ENCODE results near the gene BANF2.

Gene BANF2

GRCh38 chr20:17664025-17664633 is 35.6 kb upstream of the BANF2 start:
- peak; percentile 53 for DNase-seq (ENCODE audit: low read depth)

GRCh38 chr20:17665756-17666155 is 34.0 kb upstream of the BANF2 start:
- no peak for DNase-seq (ENCODE audit: low read depth)

GRCh38 chr20:17666481-17666880 is 33.3 kb upstream of the BANF2 start:
- DNase-seq (ENCODE audit: low read depth), result no peak

GRCh38 chr20:17667445-17667844 is 32.3 kb upstream of the BANF2 start:
- DNase-seq (ENCODE audit: low read depth), result no peak

- DNase-seq (ENCODE audit: low read depth), result no peak
Measured at GRCh38 chr20:17668432-17668831, 31.3 kb upstream of the BANF2 start.

- DNase-seq (ENCODE audit: low read depth), result no peak
Measured at GRCh38 chr20:17669306-17669931, 30.3 kb upstream of the BANF2 start.

GRCh38 chr20:17671011-17671410 is 28.8 kb upstream of the BANF2 start:
- DNase-seq (ENCODE audit: low read depth), result no peak

GRCh38 chr20:17671565-17671964 is 28.2 kb upstream of the BANF2 start:
- no peak for DNase-seq (ENCODE audit: low read depth)

- no peak for DNase-seq (ENCODE audit: low read depth)
Measured at GRCh38 chr20:17673084-17673483, 26.7 kb upstream of the BANF2 start.

GRCh38 chr20:17674722-17675518 is 24.8 kb upstream of the BANF2 start:
- DNase-seq (ENCODE audit: low read depth), result peak; percentile 55

GRCh38 chr20:17675519-17676377 is 24.0 kb upstream of the BANF2 start:
- DNase-seq (ENCODE audit: low read depth), result peak; percentile 66

GRCh38 chr20:17676378-17676759 is 23.4 kb upstream of the BANF2 start:
- no peak for DNase-seq (ENCODE audit: low read depth)

- peak; percentile 58 for DNase-seq (ENCODE audit: low read depth)
Measured at GRCh38 chr20:17676942-17677341, 22.8 kb upstream of the BANF2 start.

GRCh38 chr20:17678295-17678694 is 21.5 kb upstream of the BANF2 start:
- DNase-seq (ENCODE audit: low read depth), result no peak

- DNase-seq (ENCODE audit: low read depth), result no peak
Measured at GRCh38 chr20:17678886-17679285, 20.9 kb upstream of the BANF2 start.

GRCh38 chr20:17679941-17680835 is 19.6 kb upstream of the BANF2 start:
- DNase-seq (ENCODE audit: low read depth), result peak; percentile 74

- peak; percentile 60 for DNase-seq (ENCODE audit: low read depth)
Measured at GRCh38 chr20:17680836-17681725, 18.7 kb upstream of the BANF2 start.

GRCh38 chr20:17681726-17682102 is 18.1 kb upstream of the BANF2 start:
- DNase-seq (ENCODE audit: low read depth), result no peak

- peak; percentile 96 for DNase-seq (ENCODE audit: low read depth)
Measured at GRCh38 chr20:17682103-17682888, 17.5 kb upstream of the BANF2 start, which contains the start of gene RRBP1. Gene RRBP1, minus strand, starts transcription at chr20:17682242. Its CDS starts 21,735 bp downstream, at chr20:17660507.

- no peak for DNase-seq (ENCODE audit: low read depth)
Measured at GRCh38 chr20:17682889-17683198, 16.9 kb upstream of the BANF2 start.
